Bronchial smooth muscle cell (primary cell): ENCODE data around the gene DCDC1. TPM values are rescaled to one million over a fixed set of nuclear protein-coding genes. Genes with fewer than 3 reads are reported as not detected.

Experiments
- total RNA-seq: library from RNA; depleted of rRNA; stranded (reverse); fragments of >200 nt; gene quantifications from 2 replicates; pipeline ENCODE4 v1.2.1, GENCODE V29; 2014

The DCDC1 gene
- total RNA-seq, result 0.32 and 0.34 TPM in 2 replicates

GRCh38 chr11:31369348-31370329, at the start of gene DCDC1, which contains the start of gene DNAJC24:
TSS of gene DCDC1 (minus strand) at chr11:31369739. CDS start at chr11:31328280, 41,459 bp downstream.
TSS of gene DNAJC24 (plus strand) at chr11:31369860. CDS start at chr11:31370749, 889 bp downstream.

Other genes starting within 250 kb of the DCDC1 start
- 11.7 and 13.9 TPM in 2 replicates for gene DNAJC24, start 121 bp upstream of the DCDC1 start, total RNA-seq
- 3.8 and 7.3 TPM in 2 replicates for gene IMMP1L, start 139.9 kb upstream of the DCDC1 start, total RNA-seq
- gene ELP4, start 140.0 kb upstream of the DCDC1 start, total RNA-seq, result 11.1 and 11.5 TPM in 2 replicates